HG03342 (cell line): Measurements from ENCODE around the gene C2CD4B.

Source experiments
- ATAC-seq: cut with Tn5 transposase; IDR thresholded peaks from one replicate; pipeline ENCODE4 v1.9.1; 2021; ENCODE audit warnings: mild to moderate bottlenecking, moderate library complexity; ENCODE audit not compliant: unreplicated experiment

Gene C2CD4B

GRCh38 chr15:62119874-62120273, 45.2 kb downstream of the C2CD4B start:
- ATAC-seq: no peak

GRCh38 chr15:62119227-62119864, 45.7 kb downstream of the C2CD4B start:
- ATAC-seq: no peak

- no peak for ATAC-seq
These were observed 46.4 kb downstream of the C2CD4B start for GRCh38 chr15:62118520-62119226.

- no peak for ATAC-seq
These were observed 49.2 kb downstream of the C2CD4B start for GRCh38 chr15:62115847-62116246.
